B cell (primary cell): Measurements from ENCODE around the gene PEDS1. TPM values are rescaled to one million over a fixed set of nuclear protein-coding genes. Genes with fewer than 3 reads are reported as not detected.
A peak's percentile ranks its signal among the peaks of the same experiment; 100 is the strongest.

ENCODE experiments used
- ATAC-seq: fragments of 200-7000 bp; cut with Tn5 transposase; one replicate; pipeline ENCODE4 v1.10.0; 2021; ENCODE audit warnings: low read depth, mild to moderate bottlenecking, moderate number of reproducible peaks, moderate library complexity
- CTCF ChIA-PET: fragments of 350-600 bp; sonication (Branson Sonifier 250); formaldehyde crosslinking; loops from one replicate; lab custom pipeline; 2021; ENCODE audit warnings: antibody characterized with exemption, inconsistent platforms; lab: Charles Lee
- POLR2A ChIA-PET: fragments of 350-600 bp; sonication (Branson Sonifier 250); formaldehyde crosslinking; loops from one replicate; lab custom pipeline; 2021; ENCODE audit warnings: antibody characterized with exemption; lab: Charles Lee
- DNase-seq: peaks from one replicate; pipeline ENCODE4 v3.0.0; 2013
- H2AFZ ChIP-seq: 2 replicates; pipeline ENCODE4 v1.6.1; 2012; ENCODE audit warnings: mild to moderate bottlenecking, low read depth, low read length; ENCODE audit not compliant: insufficient read depth, poor library complexity, severe bottlenecking
- H3K27ac ChIP-seq, 2 donors: 1 replicate in 1 of 2; 2 replicates in 1 of 2; pipeline ENCODE4 v1.5.1; 2012 to 2013; ENCODE audit warnings: low read length in 2 of 2, mild to moderate bottlenecking in 2 of 2, moderate library complexity in 1 of 2
- H3K27me3 ChIP-seq, 4 experiments: fragments of 200-600 bp in 1 of 4; sonication (generic) in 1 of 4; replicated peaks in 1 of 4; 1 replicate in 2 of 4; 2 replicates in 2 of 4; pipeline versions ENCODE4 v1.6.1 to v1.7.0; 2013 to 2016; ENCODE audit warnings: low read length in 3 of 4, mild to moderate bottlenecking in 2 of 4, mixed read lengths in 1 of 4, moderate library complexity in 1 of 4; ENCODE audit not compliant: insufficient read depth in 4 of 4, control insufficient read depth in 3 of 4; ENCODE audit errors: control extremely low read depth in 1 of 4
- H3K36me3 ChIP-seq, 2 experiments: replicated peaks in 1 of 2; 1 replicate in 1 of 2; 2 replicates in 1 of 2; pipeline versions ENCODE4 v1.6.1 to v1.7.1; 2013; ENCODE audit warnings: low read length in 1 of 2; ENCODE audit not compliant: insufficient read depth in 2 of 2, control insufficient read depth in 1 of 2; ENCODE audit errors: control extremely low read depth in 1 of 2, extremely low read depth in 1 of 2
- H3K4me1 ChIP-seq, 2 donors: fragments of 200-600 bp in 1 of 2; sonication (generic) in 1 of 2; 1 replicate in 1 of 2; 2 replicates in 1 of 2; pipeline versions ENCODE4 v1.5.1 to v1.6.1; 2013 to 2017; ENCODE audit warnings: low read length in 2 of 2; ENCODE audit not compliant: control insufficient read depth in 2 of 2, insufficient read depth in 2 of 2
- H3K4me2 ChIP-seq: replicated peaks from 2 replicates; pipeline ENCODE3; 2012; ENCODE audit warnings: mild to moderate bottlenecking, low read depth, low read length; ENCODE audit not compliant: poor library complexity, severe bottlenecking
- H3K4me3 ChIP-seq, 5 experiments: fragments of 200-600 bp in 1 of 5; sonication (generic) in 1 of 5; 1 replicate in 3 of 5; 2 replicates in 2 of 5; pipeline versions ENCODE4 v1.5.1 to v1.7.0; 2011 to 2016; ENCODE audit warnings: low read length in 4 of 5, mild to moderate bottlenecking in 4 of 5, low read depth in 2 of 5, control low read depth in 1 of 5, moderate library complexity in 1 of 5; ENCODE audit not compliant: insufficient read depth in 1 of 5; ENCODE audit errors: control extremely low read depth in 1 of 5, extremely low read depth in 1 of 5
- H3K79me2 ChIP-seq: fragments of 200-600 bp; sonication (generic); one replicate; pipeline ENCODE4 v1.6.0; 2016; ENCODE audit warnings: low read length; ENCODE audit not compliant: control insufficient read depth, insufficient read depth
- H3K9ac ChIP-seq: fragments of 200-600 bp; sonication (generic); 2 replicates; pipeline ENCODE4 v1.6.1; 2017; ENCODE audit warnings: mild to moderate bottlenecking, low read length, moderate library complexity
- H3K9me3 ChIP-seq, 3 donors: one replicate each; pipeline versions ENCODE4 v1.6.1 to v1.7.1; 2013; ENCODE audit warnings: low read length in 2 of 3; ENCODE audit not compliant: control insufficient read depth in 2 of 3, insufficient read depth in 1 of 3; ENCODE audit errors: control extremely low read depth in 1 of 3
- H4K20me1 ChIP-seq: 2 replicates; pipeline ENCODE4 v1.6.0; 2012; ENCODE audit warnings: mild to moderate bottlenecking, low read length; ENCODE audit not compliant: insufficient read depth, control insufficient read depth, poor library complexity, severe bottlenecking
- H3K27ac Mint-ChIP-seq: one replicate; pipeline ENCODE4 v1.8.0; 2021; ENCODE audit warnings: mixed read lengths
- H3K27me3 Mint-ChIP-seq: one replicate; pipeline ENCODE4 v1.8.0; 2021; ENCODE audit warnings: mixed read lengths
- H3K4me1 Mint-ChIP-seq: one replicate; pipeline ENCODE4 v1.8.0; 2021; ENCODE audit warnings: mixed read lengths
- H3K4me3 Mint-ChIP-seq: one replicate; pipeline ENCODE4 v1.8.0; 2021; ENCODE audit warnings: mixed read lengths
- H3K9me3 Mint-ChIP-seq: one replicate; pipeline ENCODE4 v1.8.0; 2022; ENCODE audit warnings: mixed read lengths; ENCODE audit not compliant: insufficient read depth
- CTCF ChIP-seq: fragments of 200-600 bp; IDR thresholded peaks from one replicate; pipeline ENCODE4 v1.8.0; 2022; ENCODE audit warnings: antibody characterized with exemption, mild to moderate bottlenecking
- EZH2 ChIP-seq: IDR thresholded peaks from 2 replicates; pipeline ENCODE4 v1.6.1; 2012; ENCODE audit warnings: borderline replicate concordance, low read depth, mild to moderate bottlenecking, moderate library complexity, low read length; ENCODE audit not compliant: insufficient read depth, poor library complexity, severe bottlenecking
- WGBS: methylation state at CpG from one replicate; pipeline ENCODE4 v1.1.5; 2013; ENCODE audit warnings: missing lambda C conversion rate; ENCODE audit not compliant: insufficient coverage; 5-methylcytosine and 5-hydroxymethylcytosine counted together
- intact Hi-C: fragments of 100-400 bp; cut with micrococcal nuclease; formaldehyde crosslinking; loops from one replicate; pipeline ENCODE4 v1.10.0; 2022
- polyA plus RNA-seq: library from polyadenylated mRNA; depleted of rRNA; stranded (reverse); fragments of >200 nt; gene quantifications from 2 replicates; pipeline ENCODE4 v1.2.3, GENCODE V29; 2012
- total RNA-seq, 2 donors: library from RNA; stranded (reverse); fragments of 120-200 nt in 1 of 2; gene quantifications; 1 replicate in 1 of 2; 2 replicates in 1 of 2; pipeline versions ENCODE4 v1.2.3 to v1.2.4, GENCODE V29; 2013 to 2022

PEDS1 gene
- total and polyA plus RNA-seq, 2 donors (not counting 1 experiment from before 2014, with no cell fraction given): 11.2 to 38.7 TPM

GRCh38 chr20:50120935-50121693 is 32.4 kb downstream of the PEDS1 start:
- H3K4me1 ChIP-seq: peaks cover 3 to 4% of the 10 kb centered on the region in 2 donors
- H3K79me2 ChIP-seq: no peaks in the 10 kb centered on the region
- no peaks in the 10 kb centered on the region for H3K27me3 ChIP-seq
- H3K9me3 Mint-ChIP-seq: no peaks in the 10 kb centered on the region
- ChIA-PET POLR2A (interaction anchor here (0.7 to 1.3 kb wide), 2 partner anchors 13 to 33 kb away, joined by 3 read pairs; no protein-coding TSS in a partner anchor), CTCF (interaction anchor here (0.7 to 20.7 kb wide), 21 partner anchors 9 to 343 kb away, joined by 3 to 297 read pairs (median 5); partner anchors contain the start of genes PEDS1 and UBE2V1)
- H3K4me3 ChIP-seq: no peak overlapping the region
- H2AFZ ChIP-seq: no peak overlapping the region
- H3K9ac ChIP-seq: no peak overlapping the region
- peaks cover 5 to 18% of the 10 kb centered on the region in 2 experiments for H3K36me3 ChIP-seq
- no peak overlapping the region for H3K27ac Mint-ChIP-seq
- 49% methylated on average over 7 of the region's 9 CpGs for WGBS
- no peak overlapping the region for H3K4me2 ChIP-seq
- no peak overlapping the region for H3K4me3 Mint-ChIP-seq
- H3K27ac ChIP-seq: no peak overlapping the region
- TF ChIP-seq EZH2: no peak
- peak; percentile 76 for TF ChIP-seq CTCF
- H3K27me3 Mint-ChIP-seq: no peaks in the 10 kb centered on the region
- DNase-seq: peak; percentile 69
- intact Hi-C loops: loop anchor here (1.0 to 2.0 kb wide), 2 partner anchors 48 to 58 kb away; no protein-coding TSS in a partner anchor
- H4K20me1 ChIP-seq: no peaks in the 10 kb centered on the region
- peaks cover 9% of the 10 kb centered on the region for H3K4me1 Mint-ChIP-seq
- ATAC-seq: peak; percentile 78
- no peaks in the 10 kb centered on the region for H3K9me3 ChIP-seq

GRCh38 chr20:50118203-50118602 is 35.3 kb downstream of the PEDS1 start:
- H3K4me2 ChIP-seq: no peak overlapping the region
- H3K27ac ChIP-seq: no peak overlapping the region
- intact Hi-C loops: loop anchor here (5.0 kb wide), 1 partner anchor 814 kb away; the partner anchor contains the start of gene ADNP
- H3K36me3 ChIP-seq: no peaks in the 10 kb centered on the region
- H3K9me3 ChIP-seq: no peaks in the 10 kb centered on the region
- Mint-ChIP-seq H3K9me3 (no peaks in the 10 kb centered on the region), H3K27ac (no peak overlapping the region), H3K27me3 (no peaks in the 10 kb centered on the region), H3K4me3 (no peak overlapping the region), H3K4me1 (peaks cover 34% of the 10 kb centered on the region)
- TF ChIP-seq EZH2 (no peak), CTCF (no peak)
- H3K27me3 ChIP-seq: no peaks in the 10 kb centered on the region
- CTCF ChIA-PET: interaction anchor here (0.8 to 20.7 kb wide), 3 partner anchors 52 to 66 kb away, joined by 3 to 297 read pairs (median 21); no protein-coding TSS in a partner anchor
- no peak overlapping the region for H3K9ac ChIP-seq
- ATAC-seq (no peak), DNase-seq (no peak)
- no peaks in the 10 kb centered on the region for H4K20me1 ChIP-seq
- no peak overlapping the region for H2AFZ ChIP-seq
- POLR2A ChIA-PET: no interaction called here
- peaks cover 24% of the 10 kb centered on the region for H3K79me2 ChIP-seq
- H3K4me1 ChIP-seq: peaks cover 22 to 23% of the 10 kb centered on the region in 2 donors
- no CpG with 5 or more reads among the region's 2 CpGs for WGBS
- no peak overlapping the region for H3K4me3 ChIP-seq
